GM23248 (cell line): ENCODE measurements around the gene ADAMTSL1.

ENCODE experiments used
- EZH2 ChIP-seq: fragments of 200-600 bp; sonication (generic); IDR thresholded peaks from 2 replicates; pipeline ENCODE4 v1.6.1; 2018; ENCODE audit warnings: antibody characterized with exemption, mild to moderate bottlenecking; ENCODE audit not compliant: insufficient read depth, poor library complexity, severe bottlenecking
- EZH2phosphoT487 ChIP-seq: fragments of 200-600 bp; sonication (generic); IDR thresholded peaks from 2 replicates; pipeline ENCODE4 v1.6.1; 2018; ENCODE audit warnings: antibody characterized with exemption, moderate library complexity, mild to moderate bottlenecking, low read depth; ENCODE audit not compliant: insufficient read depth

DNA sequence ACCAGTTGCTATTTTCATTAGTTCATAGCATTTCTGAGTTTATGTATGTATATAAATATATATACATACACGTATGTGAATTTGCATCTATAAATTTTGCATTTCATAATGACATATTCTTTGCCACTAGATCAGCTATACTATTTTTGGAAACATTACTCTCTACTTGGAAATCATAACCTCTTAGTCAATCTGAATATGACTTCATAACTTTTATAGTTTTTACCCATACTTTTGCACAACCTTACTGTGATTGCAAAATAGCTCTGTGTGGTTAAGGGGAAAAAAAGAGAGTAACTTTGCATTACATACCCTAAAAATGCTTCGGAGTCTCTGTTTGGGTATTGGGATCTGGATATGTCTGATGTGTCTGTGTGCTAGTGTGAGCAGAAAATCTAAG lies 44.9 kb upstream of the ADAMTSL1 start:
- TF ChIP-seq EZH2 (no peak), EZH2phosphoT487 (no peak)
